HG02623 (cell line): Measurements from ENCODE around the gene KRI1.
"Not testable (repeated sequence)": the region's sequence is repeated elsewhere in the genome, so short reads cannot be mapped to it uniquely, and the experiment has no call there.

ENCODE experiments used
- ATAC-seq: cut with Tn5 transposase; IDR thresholded peaks from one replicate; pipeline ENCODE4 v1.9.1; 2021; ENCODE audit warnings: moderate library complexity; ENCODE audit not compliant: unreplicated experiment

KRI1 gene

DNA sequence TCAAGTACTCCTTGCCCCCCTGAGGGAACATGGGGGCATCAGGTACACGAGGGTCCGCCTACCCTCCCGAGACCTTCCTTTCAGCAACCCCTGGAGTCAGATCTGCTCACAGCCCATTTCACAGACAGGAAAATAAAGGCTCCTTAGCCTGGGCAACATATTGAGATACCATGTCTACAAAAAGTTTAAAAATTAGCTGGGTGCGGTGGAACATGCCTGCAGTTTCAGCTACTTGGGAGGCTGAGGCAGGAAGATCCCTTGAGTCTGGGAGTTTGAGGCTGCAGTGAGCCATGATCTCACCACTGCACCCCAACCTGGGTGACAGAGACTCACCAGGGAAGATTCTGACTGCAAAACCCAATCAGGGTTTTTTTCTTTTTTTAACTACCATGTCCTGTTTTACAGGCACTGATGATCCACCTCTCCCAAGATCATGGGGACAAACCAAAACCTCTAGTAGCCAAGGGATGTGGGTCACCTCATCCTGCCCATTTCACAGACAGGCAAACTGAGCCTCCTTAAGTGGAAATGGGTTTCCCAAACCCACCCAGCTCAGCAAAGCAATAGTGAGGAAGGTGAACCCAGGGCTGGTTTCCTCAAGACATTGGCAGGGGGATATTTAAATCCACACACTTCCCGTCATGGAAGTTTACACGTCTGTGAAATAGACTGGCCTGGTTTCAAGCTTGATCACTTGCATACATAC is 9.4 kb upstream of the KRI1 start:
- ATAC-seq, result no peak

DNA sequence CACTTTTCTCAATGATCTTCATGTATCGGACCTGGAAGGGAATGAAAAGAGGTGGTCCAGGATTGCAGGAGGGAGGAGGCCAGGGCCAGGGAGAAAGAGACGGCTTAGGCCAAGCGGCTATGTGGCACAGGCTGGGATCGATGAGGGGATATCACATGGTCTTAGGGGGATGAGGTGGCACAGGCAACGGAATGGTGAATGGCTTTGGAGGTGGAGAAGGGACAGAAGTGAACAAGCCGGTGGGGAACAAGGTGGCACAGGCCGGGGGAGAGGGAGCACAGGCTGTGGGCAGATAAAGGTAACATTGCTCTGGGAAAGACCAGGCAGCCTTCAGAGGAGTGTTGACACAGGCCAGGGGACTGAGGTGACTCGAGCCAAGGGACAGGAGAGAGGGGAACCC is 8.7 kb upstream of the KRI1 start:
- ATAC-seq, result no peak

DNA sequence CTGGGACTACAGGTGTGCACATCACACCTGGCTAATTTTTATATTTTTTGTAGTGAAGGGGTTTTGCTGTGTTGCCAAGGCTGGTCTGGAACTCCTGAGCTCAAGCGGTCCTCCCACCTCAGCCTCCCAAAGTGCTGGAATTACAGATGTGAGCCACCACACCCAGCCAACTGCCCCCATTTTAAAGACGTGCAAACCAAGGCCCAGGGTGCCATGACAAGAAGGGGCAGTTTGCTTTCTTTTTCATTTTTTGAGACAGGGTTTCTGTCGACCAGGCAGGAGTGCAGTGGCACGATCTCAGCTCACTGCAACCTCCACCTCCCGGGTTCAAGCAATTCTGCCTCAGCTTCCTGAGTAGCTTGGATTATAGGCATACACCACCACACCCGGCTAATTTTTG is 8.0 kb upstream of the KRI1 start:
- ATAC-seq, result not testable (repeated sequence)

DNA sequence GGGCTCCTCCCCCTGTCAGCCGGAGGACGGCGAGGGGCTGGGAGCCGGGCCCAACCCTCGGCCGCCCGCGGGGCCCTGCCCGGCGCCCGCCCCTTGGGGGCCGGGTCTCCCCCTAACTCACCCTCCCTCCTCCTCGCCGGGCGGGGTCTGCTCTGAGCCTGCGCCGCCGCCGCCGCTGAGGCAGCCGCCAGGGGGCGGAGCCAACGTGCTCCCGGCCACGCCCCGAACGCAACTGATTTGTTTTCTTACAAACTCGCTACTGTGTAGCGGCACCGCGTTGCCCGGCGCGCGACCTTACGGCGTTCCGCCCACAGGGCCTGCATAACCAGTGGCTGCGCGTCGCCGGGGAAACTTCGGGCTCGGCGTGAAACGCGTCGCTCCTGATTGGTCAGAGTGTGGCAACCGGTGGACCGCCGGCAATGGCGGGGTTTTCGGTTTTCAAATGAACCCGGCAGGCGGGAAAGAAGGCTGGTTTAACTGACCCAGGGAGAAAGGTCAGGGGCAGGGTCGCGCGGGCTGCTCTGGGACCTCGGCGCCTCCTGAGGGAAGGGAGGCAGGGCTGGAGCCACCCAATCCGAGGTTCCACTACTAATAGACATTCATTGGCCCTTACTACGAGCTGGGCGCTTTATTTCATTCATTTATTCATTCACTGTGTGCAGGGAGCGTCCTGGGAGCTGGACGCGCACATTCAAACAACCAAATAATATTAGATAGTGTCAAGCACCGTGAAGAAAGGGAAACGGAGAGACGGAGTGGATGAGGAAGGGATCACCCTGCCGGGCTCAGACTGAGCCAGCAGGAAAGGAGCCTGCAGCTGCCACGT is 3.2 kb upstream of the KRI1 start, which contains the start of gene CDKN2D:
TSS of gene CDKN2D (minus strand) at position 154 of the 826 bp plus-strand sequence. CDS start 326 bp downstream, outside the sequence.
- peak; percentile 69 for ATAC-seq

DNA sequence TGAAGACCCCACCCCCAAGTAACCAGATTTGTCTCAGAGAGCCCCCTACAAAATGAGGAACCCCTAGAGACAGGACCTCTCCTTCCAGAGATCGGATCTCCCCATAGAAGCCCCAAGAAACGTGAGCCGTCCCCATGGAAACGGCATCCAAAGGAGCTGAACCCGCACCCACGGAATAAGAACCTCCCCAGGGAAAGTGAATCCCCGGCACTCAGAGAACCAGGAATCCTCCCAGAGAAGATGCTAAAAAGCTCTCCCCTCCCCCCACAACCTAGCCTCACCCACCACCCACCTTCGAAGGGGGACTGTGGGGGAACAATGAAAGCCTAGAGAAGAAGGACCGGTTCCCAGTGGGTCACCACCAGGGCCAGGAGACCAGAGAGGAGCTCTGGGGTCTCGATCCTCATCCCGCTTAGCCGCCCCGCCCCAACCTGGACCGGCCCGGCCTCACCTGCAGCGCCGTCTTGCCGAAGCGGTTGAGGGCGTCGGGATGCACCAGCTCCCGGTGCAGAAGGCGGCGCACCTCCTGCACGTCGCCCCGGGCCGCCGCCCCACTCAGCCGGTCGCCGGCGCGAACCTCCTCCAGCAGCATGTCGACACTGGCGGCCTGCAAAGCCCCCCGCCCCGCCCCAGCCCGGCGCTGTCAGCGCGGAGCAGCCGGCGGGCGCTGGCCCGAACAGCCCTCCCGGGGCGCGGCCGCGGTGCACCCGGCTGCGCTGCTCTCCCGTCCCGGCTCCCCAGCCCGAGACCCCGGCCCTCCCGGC is 2.4 kb upstream of the KRI1 start:
- ATAC-seq, result peak; percentile 1

DNA sequence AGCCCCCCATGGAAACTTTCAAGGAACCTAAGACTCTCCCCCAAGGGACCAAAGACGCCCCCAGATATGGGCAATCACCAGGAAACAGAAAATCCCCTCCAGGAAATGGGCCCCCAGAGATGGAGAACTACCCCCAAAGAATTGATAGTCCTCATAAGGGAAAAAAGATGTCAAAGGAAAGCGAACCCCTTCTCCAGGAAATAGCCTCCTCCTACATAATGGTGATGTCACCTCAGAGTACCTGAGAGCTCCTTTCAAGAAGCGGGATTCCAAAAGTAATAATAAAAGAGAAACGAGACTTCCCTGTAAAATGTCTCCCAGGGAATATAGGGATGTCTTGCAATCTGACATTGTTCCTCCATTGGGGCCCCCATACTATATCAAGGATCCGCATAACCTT is 1.8 kb upstream of the KRI1 start:
- no peak for ATAC-seq

DNA sequence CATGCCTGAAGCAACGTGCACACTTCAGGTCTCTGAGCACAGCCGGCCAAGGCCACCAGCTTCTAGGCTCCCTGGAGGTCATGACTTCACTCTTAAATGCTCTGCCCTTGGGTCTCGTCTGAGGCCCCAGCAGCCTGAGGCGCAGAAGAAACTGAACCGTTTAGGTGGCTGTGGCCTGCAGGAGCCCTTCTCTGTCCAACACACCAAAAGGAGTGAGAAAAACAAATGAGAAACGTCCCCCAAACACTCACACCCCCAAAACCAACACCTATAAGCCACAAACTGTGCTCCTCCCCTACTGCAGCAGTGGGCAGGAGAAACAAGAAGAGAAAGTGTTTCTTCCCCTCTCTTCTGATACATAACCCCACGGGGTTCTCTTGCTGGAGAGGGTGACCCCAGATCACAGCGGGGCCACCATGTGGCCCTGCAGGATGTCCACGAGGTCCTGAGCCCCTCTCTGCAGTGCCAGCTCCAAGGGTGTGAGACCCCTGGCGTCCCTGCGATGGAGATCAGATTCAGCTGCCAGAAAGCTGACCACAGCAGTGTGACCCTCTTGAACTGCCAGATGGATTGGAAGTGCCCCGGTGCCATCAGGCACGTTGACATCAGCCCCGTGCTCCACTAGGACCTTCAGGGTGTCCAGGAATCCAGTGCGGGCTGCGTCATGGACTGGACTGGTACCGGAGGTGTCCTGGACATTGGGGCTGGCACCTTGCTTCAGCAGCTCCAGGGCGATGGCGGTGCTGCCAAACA is 1.0 kb upstream of the KRI1 start:
- no peak for ATAC-seq

DNA sequence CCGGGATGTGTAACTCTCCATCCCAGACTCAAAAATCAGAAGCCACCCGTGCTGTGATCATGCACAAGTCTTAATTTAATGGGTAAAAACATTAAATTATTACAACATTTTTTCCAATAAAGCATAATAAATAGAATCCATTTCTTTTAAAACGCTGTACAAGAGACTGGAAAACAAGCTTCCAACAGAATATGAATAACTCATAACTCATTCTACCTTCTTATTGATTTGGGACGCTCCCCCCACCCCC is 523 bp upstream of the KRI1 start:
- ATAC-seq, result no peak

DNA sequence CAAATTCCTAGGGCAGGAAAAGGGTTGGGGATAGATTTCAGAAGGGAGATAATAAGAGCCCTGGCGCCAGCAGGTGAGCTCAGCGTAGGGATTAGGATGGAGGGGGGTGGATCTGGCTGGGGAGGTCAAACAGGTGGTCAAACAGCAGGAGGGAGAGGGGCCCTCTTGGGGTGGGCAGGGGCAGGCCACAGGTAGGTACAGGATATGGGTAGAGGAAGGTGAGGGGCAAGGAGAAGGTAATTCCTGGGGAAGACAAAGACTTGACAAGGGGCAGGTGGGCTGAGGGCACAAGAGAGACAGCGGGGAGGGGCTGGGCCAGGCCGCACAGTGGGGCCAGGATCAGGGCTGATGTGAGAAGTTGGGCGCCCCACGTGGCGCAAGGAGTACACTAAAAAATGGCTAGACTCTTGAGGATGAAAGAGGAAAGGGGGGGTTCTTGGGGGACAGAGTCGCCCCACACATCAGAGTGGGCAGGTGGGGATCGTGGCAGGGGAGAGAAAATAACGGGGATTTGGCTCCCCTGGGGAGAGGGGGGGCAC is 713 bp downstream of the KRI1 start:
- ATAC-seq, result no peak

DNA sequence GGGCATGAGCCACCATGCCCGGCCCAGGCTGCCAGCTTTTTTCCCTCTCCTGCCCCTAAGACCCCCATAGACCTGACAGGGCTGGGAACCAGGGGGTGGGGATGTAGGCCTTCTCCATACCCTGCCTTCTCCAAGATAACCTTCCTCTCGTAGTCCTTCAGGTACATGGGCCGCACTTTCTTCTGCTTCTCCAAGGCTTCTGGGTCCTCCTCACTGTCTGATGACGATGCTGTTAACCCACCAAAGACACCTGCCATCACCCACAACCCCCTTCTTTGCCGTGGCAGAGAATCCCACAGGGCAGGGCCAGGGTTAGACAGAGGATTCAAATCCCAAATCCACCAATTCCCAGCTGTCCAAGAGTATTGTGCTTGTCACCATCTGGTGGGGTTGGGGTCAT is 3.2 kb downstream of the KRI1 start:
- no peak for ATAC-seq

DNA sequence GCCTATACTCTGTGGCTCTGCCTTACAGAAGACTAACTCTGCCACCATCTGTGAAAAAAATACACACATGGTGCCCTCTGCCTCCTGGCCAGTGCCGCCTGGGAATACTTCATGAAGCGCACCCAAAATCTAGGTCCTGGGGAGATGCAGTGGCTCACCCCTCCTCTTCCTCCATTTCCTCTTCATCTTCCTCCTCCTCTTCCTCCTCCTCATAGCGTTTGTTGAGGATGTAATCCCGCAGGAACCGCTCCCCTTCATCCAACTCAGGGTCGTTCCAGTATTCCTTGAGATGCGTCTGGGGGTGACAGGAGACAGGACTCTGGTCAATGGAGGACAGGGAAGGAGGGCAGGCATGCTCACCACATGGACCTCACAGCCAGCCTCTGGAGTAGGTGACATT is 5.7 kb downstream of the KRI1 start:
- no peak for ATAC-seq

DNA sequence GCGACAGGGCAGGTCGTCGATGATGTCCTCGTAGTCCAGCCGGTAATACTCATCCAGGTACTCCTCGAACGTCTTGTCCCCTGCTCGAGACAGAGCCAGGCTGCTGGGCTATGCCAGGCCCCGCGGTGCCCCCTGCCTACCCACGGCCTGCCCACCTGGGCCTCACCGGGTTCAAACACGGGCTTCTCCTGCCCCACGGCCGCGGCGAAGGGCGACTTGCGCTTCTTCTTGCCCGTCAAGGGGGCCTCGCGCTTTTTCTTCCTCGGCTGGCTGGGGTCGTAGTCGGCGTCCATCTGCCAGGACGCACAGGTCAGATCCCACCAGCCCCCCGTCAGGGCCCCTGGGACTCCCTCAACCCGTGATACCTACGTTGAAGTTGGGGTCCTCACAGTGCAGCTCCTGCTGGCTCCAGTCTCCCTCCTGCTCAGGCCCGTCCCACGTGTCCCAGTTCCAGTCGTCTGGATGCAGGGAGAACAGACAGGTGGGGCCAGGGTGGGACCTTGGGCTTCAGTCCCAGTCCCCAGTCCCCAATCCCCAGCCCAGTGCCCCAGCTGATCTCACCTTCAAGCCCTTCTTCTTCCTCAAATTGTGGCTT is 8.1 kb downstream of the KRI1 start:
- no peak for ATAC-seq

DNA sequence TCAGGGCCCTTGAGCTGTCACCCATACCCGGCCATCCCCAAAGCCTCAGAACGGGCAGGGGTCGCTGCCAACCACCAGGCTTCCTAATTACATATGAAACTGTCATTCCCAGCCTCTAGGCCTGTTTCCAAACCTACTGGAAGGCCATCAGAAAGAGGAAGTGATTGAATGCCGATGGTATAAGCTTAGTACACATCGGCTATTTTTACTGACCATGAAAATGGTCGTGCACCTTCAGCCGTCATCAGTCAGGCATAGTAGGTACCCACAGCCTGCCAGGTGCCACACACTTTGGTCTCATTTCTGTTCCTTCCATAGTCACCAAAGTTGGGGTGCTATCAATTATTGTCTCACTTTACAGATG is 10.2 kb downstream of the KRI1 start:
- ATAC-seq, result no peak

DNA sequence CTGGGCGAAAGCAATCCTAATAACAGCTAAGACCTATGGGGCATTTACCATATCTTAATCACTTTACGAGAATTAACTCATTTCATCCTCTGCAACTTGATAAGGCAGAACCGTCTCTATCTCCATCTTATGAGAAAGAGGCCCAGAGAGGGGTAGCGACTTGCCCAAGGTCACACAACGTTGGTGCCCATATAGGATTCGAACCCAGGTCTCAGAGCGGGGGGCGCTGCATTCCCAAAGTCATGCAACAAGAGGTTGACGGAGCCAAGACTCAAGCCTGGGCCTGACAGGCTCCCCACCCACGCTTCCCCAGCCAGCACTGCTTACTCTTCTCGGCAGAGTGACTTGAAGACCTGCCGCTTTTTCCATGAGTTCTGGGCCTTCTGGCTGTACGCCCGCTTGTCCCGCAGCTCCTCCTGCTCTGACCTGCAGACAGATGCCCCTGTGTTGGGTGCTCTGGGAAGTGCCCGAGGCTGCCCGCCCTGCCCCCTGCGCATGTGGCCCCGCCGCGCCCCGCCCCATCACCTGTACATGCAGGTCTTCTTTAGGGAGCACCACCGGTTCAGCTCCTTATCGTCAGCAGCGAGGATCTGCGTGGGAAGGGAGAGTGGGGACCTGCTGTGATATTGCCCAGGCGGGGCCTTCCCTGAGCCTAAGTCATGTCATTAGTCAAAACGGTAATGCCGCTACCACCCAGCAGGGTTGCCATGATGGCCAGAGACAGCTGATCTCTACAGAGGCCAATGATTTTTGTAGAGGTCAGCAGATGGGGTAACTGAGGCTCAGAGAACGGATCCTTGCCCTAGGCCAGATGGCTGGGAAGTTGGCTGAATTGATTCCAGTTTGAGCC is 10.8 kb downstream of the KRI1 start:
- no peak for ATAC-seq

DNA sequence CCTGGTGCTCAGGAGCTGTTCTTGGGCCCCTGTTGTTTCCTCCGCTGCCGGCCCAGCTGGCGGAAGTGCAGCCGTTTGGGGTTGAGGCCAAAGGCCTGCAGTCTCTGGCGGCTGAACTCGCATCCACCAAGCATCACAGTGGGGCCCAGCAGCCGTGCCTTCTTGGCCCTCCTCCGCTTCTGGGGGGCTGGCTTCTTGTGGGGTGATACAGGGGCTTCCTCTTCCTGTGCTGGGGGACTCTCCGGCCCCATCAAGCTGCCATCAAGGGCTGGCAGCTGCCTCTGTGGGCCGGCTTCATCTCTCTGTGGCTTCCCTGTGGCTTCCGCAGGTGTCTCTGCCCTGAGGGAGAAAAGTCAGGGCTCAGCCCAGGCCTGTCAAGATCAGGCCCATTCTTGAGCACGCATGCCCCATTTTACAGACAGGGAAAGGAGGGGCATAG is 11.8 kb downstream of the KRI1 start:
- ATAC-seq, result peak; percentile 57

DNA sequence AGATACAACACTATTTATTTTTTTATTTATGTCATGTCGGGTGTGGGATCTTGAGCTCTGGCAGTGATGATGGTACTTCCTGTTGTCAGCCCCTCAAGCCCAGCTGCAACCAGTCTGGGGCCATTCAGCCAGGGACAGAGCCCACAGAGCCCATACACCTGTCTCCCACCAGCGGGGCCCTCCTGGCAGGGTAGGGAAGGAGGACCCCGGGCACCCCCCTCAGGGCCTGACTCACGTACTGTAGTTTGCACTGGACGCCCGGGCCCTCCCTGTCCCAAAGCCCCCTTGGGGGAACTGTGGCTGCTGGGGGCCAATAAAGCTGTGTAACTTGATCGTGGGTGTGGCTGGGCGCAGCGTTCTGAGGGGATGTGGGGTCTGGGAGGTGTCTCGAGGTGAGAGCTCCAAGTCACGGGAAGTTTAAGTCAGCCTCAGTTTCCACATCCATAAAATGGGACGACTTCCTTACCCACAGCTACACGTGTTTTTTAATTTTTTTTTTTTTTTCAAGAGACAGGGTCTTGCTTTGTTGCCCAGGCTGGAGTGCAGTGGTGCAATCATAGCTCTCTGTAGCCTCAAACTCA is 12.6 kb downstream of the KRI1 start:
- no peak for ATAC-seq

DNA sequence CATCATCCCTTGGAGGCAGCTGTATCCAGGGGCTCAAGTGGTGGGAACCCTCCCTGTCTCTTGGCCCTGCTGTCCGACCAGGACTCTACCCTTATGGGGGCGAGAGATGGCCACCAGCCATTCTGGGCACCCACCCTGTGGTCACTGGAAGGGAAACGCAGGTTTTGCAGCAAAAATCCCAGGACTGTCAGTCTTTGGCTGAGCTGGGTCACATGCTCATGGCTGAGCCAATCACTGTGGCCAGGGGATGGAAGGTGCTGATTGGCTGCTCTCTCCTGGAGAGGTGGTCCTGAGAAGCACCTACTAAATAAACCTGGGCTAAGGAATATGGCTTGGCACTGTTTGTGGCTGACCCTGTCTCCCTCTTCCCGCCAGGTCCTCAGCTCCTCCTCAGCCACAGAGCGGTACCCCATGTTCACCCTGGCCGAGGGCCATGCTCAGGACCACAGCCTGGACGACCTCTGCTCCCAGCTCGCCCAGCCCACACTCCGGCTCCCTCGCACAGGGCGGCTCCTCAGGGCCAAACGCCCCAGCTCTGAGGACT is 13.2 kb downstream of the KRI1 start:
- ATAC-seq, result no peak

DNA sequence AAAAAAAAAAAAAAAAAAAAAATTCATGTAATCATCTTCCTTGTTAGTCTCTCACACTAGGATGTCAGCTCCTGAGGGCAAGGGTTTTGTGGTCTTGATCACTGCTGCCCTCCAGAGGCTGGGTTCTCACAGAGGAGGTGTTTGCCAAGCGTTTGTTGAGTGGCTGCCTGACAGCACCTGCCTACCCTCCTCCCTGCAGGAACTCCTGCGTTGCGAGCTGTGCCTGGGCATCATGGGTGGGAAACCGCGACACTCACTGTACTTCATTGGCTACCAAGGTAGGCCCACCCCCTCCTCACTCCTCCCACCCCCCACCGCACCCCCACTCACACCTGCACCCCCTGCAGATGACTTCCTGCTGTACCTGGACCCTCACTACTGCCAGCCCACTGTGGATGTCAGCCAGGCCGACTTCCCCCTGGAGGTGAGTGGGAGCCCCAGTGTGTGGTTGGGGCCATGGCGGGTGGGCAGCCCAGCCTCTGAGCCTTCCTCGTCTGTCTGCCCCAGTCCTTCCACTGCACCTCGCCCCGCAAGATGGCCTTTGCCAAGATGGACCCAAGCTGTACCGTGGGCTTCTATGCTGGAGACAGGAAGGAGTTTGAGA is 14.0 kb downstream of the KRI1 start:
- no peak for ATAC-seq

DNA sequence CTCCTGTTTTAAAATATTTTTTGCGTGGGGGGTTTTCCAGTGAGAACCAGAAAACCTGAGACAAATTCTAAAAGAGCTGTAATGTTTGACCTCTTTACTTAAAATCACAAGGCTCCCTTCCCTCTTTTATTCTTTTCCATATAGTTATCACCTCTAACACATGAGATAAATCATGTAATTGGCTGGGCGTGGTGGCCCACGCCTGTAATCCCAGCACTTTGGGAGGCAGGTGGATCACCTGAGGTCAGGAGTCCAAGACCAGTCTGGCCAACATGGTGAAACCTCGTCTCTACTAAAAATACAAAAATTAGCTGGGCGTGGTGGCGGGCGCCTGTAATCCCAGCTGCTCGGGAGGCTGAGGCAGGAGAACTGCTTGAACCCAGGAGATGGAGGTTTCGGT is 14.8 kb downstream of the KRI1 start:
- ATAC-seq, result not testable (repeated sequence)
